H1 (cell line): ENCODE data around the gene PER2. TPM values are rescaled to one million over a fixed set of nuclear protein-coding genes. Genes with fewer than 3 reads are reported as not detected.

Experiments used
- CTCF ChIA-PET: fragments of 300-600 bp; sonication (Branson Sonifier 250); formaldehyde crosslinking; loops from one replicate; lab custom pipeline; 2021; ENCODE audit not compliant: partially characterized antibody; lab: Charles Lee
- POLR2A ChIA-PET: fragments of 300-600 bp; sonication (Branson Sonifier 250); formaldehyde crosslinking; loops from one replicate; lab custom pipeline; 2021; ENCODE audit warnings: inconsistent platforms; ENCODE audit not compliant: partially characterized antibody; lab: Charles Lee
- DNase-seq, 2 experiments: peaks; one replicate each; pipeline versions ENCODE4 v3.0.0 to v3.0.0-alpha.2; 2010 to 2022; ENCODE audit warnings: low spot score in 2 of 2, low read depth in 1 of 2, mixed read lengths in 1 of 2
- FAIRE-seq: peaks from 2 replicates; lab custom pipeline; 2011; peaks lifted over from hg19 to GRCh38; lab: Jason Lieb, UNC
- H2AFZ ChIP-seq: 2 replicates; pipeline ENCODE4 v1.8.1; 2012; ENCODE audit warnings: low read length, inconsistent platforms
- H2AK5ac ChIP-seq: 2 replicates; pipeline ENCODE4 v1.6.1; 2013; ENCODE audit warnings: low read depth, low read length
- H2BK120ac ChIP-seq: replicated peaks from 2 replicates; pipeline ENCODE3; 2013; ENCODE audit warnings: low read depth, low read length, inconsistent platforms
- H2BK12ac ChIP-seq: 2 replicates; pipeline ENCODE4 v1.6.1; 2013; ENCODE audit warnings: low read depth, low read length
- H2BK15ac ChIP-seq: 2 replicates; pipeline ENCODE4 v1.6.1; 2013; ENCODE audit warnings: low read length
- H2BK20ac ChIP-seq: 2 replicates; pipeline ENCODE4 v1.6.1; 2013; ENCODE audit warnings: low read length
- H2BK5ac ChIP-seq: 2 replicates; pipeline ENCODE4 v1.6.1; 2013; ENCODE audit warnings: low read depth, low read length
- H3K14ac ChIP-seq: 2 replicates; pipeline ENCODE4 v1.6.1; 2013; ENCODE audit warnings: inconsistent platforms; ENCODE audit not compliant: insufficient read length
- H3K18ac ChIP-seq: 2 replicates; pipeline ENCODE4 v1.6.1; 2013; ENCODE audit warnings: low read length; ENCODE audit errors: extremely low read depth
- H3K23ac ChIP-seq: 2 replicates; pipeline ENCODE4 v1.6.1; 2013; ENCODE audit warnings: inconsistent platforms; ENCODE audit not compliant: insufficient read length
- H3K23me2 ChIP-seq: 2 replicates; pipeline ENCODE4 v1.6.1; 2013; ENCODE audit warnings: low read depth, low read length
- H3K27ac ChIP-seq: 2 replicates; pipeline ENCODE4 v1.6.1; 2011; ENCODE audit warnings: low read depth, low read length, inconsistent platforms
- H3K27me3 ChIP-seq, 4 experiments: replicated peaks in 1 of 4; 1 replicate in 1 of 4; 2 replicates in 3 of 4; pipeline versions ENCODE4 v1.6.1 to v1.8.1; 2011 to 2013; ENCODE audit warnings: low read length in 3 of 4, mild to moderate bottlenecking in 3 of 4, inconsistent platforms in 2 of 4, mixed read lengths in 2 of 4, moderate library complexity in 1 of 4; ENCODE audit not compliant: control insufficient read depth in 3 of 4, insufficient read depth in 3 of 4; ENCODE audit errors: extremely low read depth in 1 of 4
- H3K36me3 ChIP-seq, 4 experiments: 2 replicates each; pipeline versions ENCODE4 v1.6.1 to v1.8.1; 2011 to 2013; ENCODE audit warnings: mild to moderate bottlenecking in 4 of 4, low read length in 3 of 4, moderate library complexity in 2 of 4, control low read depth in 1 of 4, inconsistent platforms in 1 of 4; ENCODE audit not compliant: insufficient read depth in 4 of 4, control insufficient read depth in 2 of 4
- H3K4ac ChIP-seq: replicated peaks from 2 replicates; pipeline ENCODE3; 2013; ENCODE audit warnings: low read length, low read depth, mixed read lengths, inconsistent platforms; ENCODE audit not compliant: insufficient read length
- H3K4me1 ChIP-seq, 4 experiments: replicated peaks in 1 of 4; 1 replicate in 1 of 4; 2 replicates in 3 of 4; pipeline versions ENCODE4 v1.6.1 to v1.8.1; 2011 to 2013; ENCODE audit warnings: low read length in 3 of 4, inconsistent platforms in 2 of 4, mixed read lengths in 1 of 4; ENCODE audit not compliant: insufficient read depth in 4 of 4, control insufficient read depth in 3 of 4
- H3K4me2 ChIP-seq, 2 experiments: 2 replicates each; pipeline versions ENCODE4 v1.6.1 to v1.8.1; 2011 to 2013; ENCODE audit warnings: low read depth in 2 of 2, low read length in 2 of 2, control low read depth in 1 of 2, inconsistent platforms in 1 of 2, mild to moderate bottlenecking in 1 of 2; ENCODE audit not compliant: insufficient read depth in 1 of 2
- H3K4me3 ChIP-seq, 4 experiments: fragments of 200-600, 300-600 bp in 1 of 4; sonication (generic), shearing (Covaris generic), sonication (Bioruptor Twin) in 1 of 4; 2 replicates each; pipeline versions ENCODE4 v1.5.1 to v1.8.1; 2011 to 2016; ENCODE audit warnings: low read length in 4 of 4, low read depth in 3 of 4, control low read depth in 2 of 4, inconsistent platforms in 2 of 4, mild to moderate bottlenecking in 2 of 4, mixed read lengths in 1 of 4, moderate library complexity in 1 of 4; ENCODE audit not compliant: insufficient read depth in 2 of 4; ENCODE audit errors: extremely low read depth in 1 of 4
- H3K56ac ChIP-seq: replicated peaks from 2 replicates; pipeline ENCODE3; 2013; ENCODE audit warnings: low read depth, mild to moderate bottlenecking, mixed read lengths, low read length, inconsistent platforms; ENCODE audit not compliant: insufficient read length
- H3K79me1 ChIP-seq: 2 replicates; pipeline ENCODE4 v1.6.1; 2013; ENCODE audit warnings: low read depth, low read length, control low read depth
- H3K79me2 ChIP-seq, 2 experiments: 2 replicates each; pipeline versions ENCODE4 v1.6.1 to v1.8.1; 2012 to 2013; ENCODE audit warnings: low read length in 2 of 2, mild to moderate bottlenecking in 2 of 2, inconsistent platforms in 1 of 2; ENCODE audit not compliant: insufficient read depth in 2 of 2, control insufficient read depth in 1 of 2
- H3K9ac ChIP-seq, 4 experiments: replicated peaks in 1 of 4; 1 replicate in 1 of 4; 2 replicates in 3 of 4; pipeline versions ENCODE4 v1.6.1 to v1.8.1; 2011 to 2013; ENCODE audit warnings: low read depth in 3 of 4, low read length in 3 of 4, control low read depth in 2 of 4, mild to moderate bottlenecking in 2 of 4, moderate library complexity in 2 of 4, inconsistent platforms in 1 of 4; ENCODE audit errors: extremely low read depth in 1 of 4
- H3K9me3 ChIP-seq, 2 experiments: 2 replicates each; pipeline versions ENCODE4 v1.6.1 to v1.8.1; 2012 to 2013; ENCODE audit warnings: mild to moderate bottlenecking in 2 of 2, moderate library complexity in 2 of 2, control low read depth in 1 of 2, inconsistent platforms in 1 of 2, low read depth in 1 of 2, low read length in 1 of 2, mixed read lengths in 1 of 2; ENCODE audit not compliant: insufficient read depth in 2 of 2
- H4K20me1 ChIP-seq, 2 experiments: replicated peaks in 1 of 2; 2 replicates each; pipeline versions ENCODE3 to v1.8.1; 2011 to 2013; ENCODE audit warnings: inconsistent platforms in 2 of 2, low read length in 2 of 2, mild to moderate bottlenecking in 1 of 2; ENCODE audit not compliant: insufficient read depth in 2 of 2, control insufficient read depth in 1 of 2
- H4K5ac ChIP-seq: 2 replicates; pipeline ENCODE4 v1.6.1; 2013; ENCODE audit warnings: low read length, low read depth, mixed read lengths, inconsistent platforms; ENCODE audit not compliant: insufficient read length
- H4K8ac ChIP-seq: 2 replicates; pipeline ENCODE4 v1.8.0; 2013; ENCODE audit warnings: mild to moderate bottlenecking, moderate library complexity, low read length, inconsistent platforms; ENCODE audit not compliant: insufficient read depth; ENCODE audit errors: extremely low read depth
- H4K91ac ChIP-seq: replicated peaks from 2 replicates; pipeline ENCODE3; 2013; ENCODE audit warnings: low read length, mixed read lengths, inconsistent platforms; ENCODE audit not compliant: insufficient read length
- EGR1 ChIP-seq: IDR thresholded peaks from 2 replicates; pipeline ENCODE4 v1.6.1; 2011; ENCODE audit warnings: low read depth, low read length, borderline replicate concordance
- FOSL1 ChIP-seq: IDR thresholded peaks from 2 replicates; pipeline ENCODE4 v1.6.1; 2011; ENCODE audit warnings: mild to moderate bottlenecking, low read depth, low read length, moderate library complexity; ENCODE audit not compliant: insufficient read depth
- GABPA ChIP-seq: IDR thresholded peaks from 2 replicates; pipeline ENCODE4 v1.6.1; 2011; ENCODE audit warnings: mild to moderate bottlenecking, low read length, moderate library complexity, borderline replicate concordance; ENCODE audit not compliant: insufficient read depth
- MAX ChIP-seq: IDR thresholded peaks from 2 replicates; pipeline ENCODE4 v1.6.1; 2012; ENCODE audit warnings: inconsistent platforms
- POLR2A ChIP-seq, 2 experiments: IDR thresholded peaks; 1 replicate in 1 of 2; 2 replicates in 1 of 2; pipeline ENCODE4 v1.6.1; 2011; ENCODE audit warnings: low read depth in 2 of 2, low read length in 2 of 2, mild to moderate bottlenecking in 2 of 2; ENCODE audit errors: control extremely low read depth in 1 of 2
- RXRA ChIP-seq: IDR thresholded peaks from 2 replicates; pipeline ENCODE4 v1.6.1; 2011; ENCODE audit warnings: low read depth, mild to moderate bottlenecking, low read length, moderate library complexity; ENCODE audit not compliant: insufficient read depth
- SAP30 ChIP-seq: fragments of 300-600 bp; sonication (generic); IDR thresholded peaks from 2 replicates; pipeline ENCODE4 v1.7.1; 2012; ENCODE audit warnings: low read length, moderate library complexity, mild to moderate bottlenecking, inconsistent platforms; ENCODE audit not compliant: insufficient read depth, insufficient replicate concordance
- SP4 ChIP-seq: IDR thresholded peaks from 2 replicates; pipeline ENCODE4 v1.6.1; 2012; ENCODE audit warnings: low read length, inconsistent platforms
- TCF12 ChIP-seq: IDR thresholded peaks from 2 replicates; pipeline ENCODE4 v1.6.1; 2011; ENCODE audit warnings: low read depth, mild to moderate bottlenecking, low read length
- YY1 ChIP-seq: IDR thresholded peaks from 2 replicates; pipeline ENCODE4 v1.6.1; 2011; ENCODE audit warnings: low read depth, mild to moderate bottlenecking, low read length
- ZNF274 ChIP-seq: IDR thresholded peaks from 2 replicates; pipeline ENCODE4 v1.7.0; 2012; ENCODE audit warnings: low read length, borderline replicate concordance; ENCODE audit errors: extremely low read depth
- WGBS, 2 experiments: shearing (Covaris generic) in 1 of 2; methylation state at CpG; one replicate each; pipeline versions ENCODE4 v1.1.6 to v1.1.7; 2013 to 2015; ENCODE audit warnings: low lambda C conversion rate in 2 of 2, mixed read lengths in 2 of 2, inconsistent platforms in 1 of 2, low coverage in 1 of 2, missing lambda C conversion rate in 1 of 2; ENCODE audit not compliant: insufficient replicate concordance in 2 of 2, insufficient coverage in 1 of 2, insufficient read length in 1 of 2; ENCODE audit errors: extremely low coverage in 1 of 2, missing lambda C conversion rate in 1 of 2; 5-methylcytosine and 5-hydroxymethylcytosine counted together
- polyA plus RNA-seq, 7 experiments: library from polyadenylated mRNA; depleted of rRNA in 3 of 7; stranded (reverse) in 5 of 7; unstranded in 2 of 7; fragments of >200 nt in 5 of 7; fragments of 200-250 nt in 2 of 7; gene quantifications; 1 replicate in 5 of 7; 2 replicates in 1 of 7; 4 replicates in 1 of 7; pipeline versions ENCODE4 v1.2.1 to v1.2.3, GENCODE V29; 2011 to 2013; ENCODE audit warnings: missing spikeins in 2 of 7, mixed read lengths in 2 of 7
- total RNA-seq: library from RNA; stranded (reverse); fragmentation: NEBNext Ultra II Directional; extraction: Animal tissue kit (Norgen Biotek cat#: 25700); gene quantifications from 2 replicates; pipeline ENCODE4 v1.2.1, GENCODE V29; 2021

PER2 gene
- total and polyA plus RNA-seq, 2 of the 8 experiments (the other 6 are each of a cell fraction or from before 2014, with no cell fraction given), result 0.91 to 5.5 TPM

DNA sequence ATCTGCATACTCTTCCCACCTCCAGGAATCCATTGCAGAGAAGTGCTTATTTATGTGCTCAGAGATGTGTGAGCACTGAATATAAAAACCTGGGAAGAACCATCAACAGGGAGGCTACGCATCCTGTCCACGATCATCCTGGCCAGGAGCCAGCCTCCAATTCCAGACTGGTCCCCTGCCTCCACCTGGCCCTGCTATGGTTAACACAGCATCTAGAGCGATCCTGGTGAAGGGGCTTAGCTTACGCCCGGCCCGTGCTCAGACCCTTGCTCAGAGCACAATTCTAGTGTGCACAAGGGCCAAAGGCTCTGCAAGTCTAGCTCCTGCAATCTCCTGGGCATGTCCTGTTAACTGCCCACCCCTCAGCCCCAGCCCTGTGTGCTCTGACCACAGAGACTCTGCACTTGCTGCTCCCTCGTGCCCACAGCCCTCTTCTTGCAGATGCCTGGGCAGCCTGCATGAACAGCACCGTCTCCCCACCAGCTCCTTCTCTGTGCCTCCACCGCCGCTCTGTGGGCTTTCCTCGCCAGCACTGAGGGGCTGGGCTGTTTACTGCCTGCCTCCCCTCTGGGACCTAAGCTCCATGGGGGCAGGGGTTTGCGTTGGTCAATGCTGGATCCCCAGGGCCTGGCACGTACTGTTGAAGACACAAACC lies 6.5 kb downstream of the PER2 start:
- Histone ChIP-seq H3K9ac (no peak overlapping the region), H3K4me1 (peaks cover 0 to 6% (median 0%) of the 10 kb centered on the region in 4 experiments; a peak in 3 of 7 replicates), H4K91ac (no peak overlapping the region), H3K79me1 (peaks cover 2% of the 10 kb centered on the region), H3K36me3 (no peaks in the 10 kb centered on the region), H2BK5ac (no peak overlapping the region), H2BK120ac (no peak overlapping the region), H2BK15ac (no peak overlapping the region), H2AK5ac (no peak overlapping the region), H3K9me3 (no peaks in the 10 kb centered on the region), H3K23ac (no peak overlapping the region), H2AFZ (no peak overlapping the region), H4K8ac (no peak overlapping the region), H3K4ac (no peak overlapping the region), H3K23me2 (no peaks in the 10 kb centered on the region), H3K4me2 (no peak overlapping the region), H2BK12ac (no peak overlapping the region), H4K20me1 (peaks cover 0 to 5% of the 10 kb centered on the region in 2 experiments), H3K18ac (no peak overlapping the region), H3K27me3 (no peaks in the 10 kb centered on the region), H3K14ac (no peak overlapping the region), H3K27ac (no peak overlapping the region), H3K4me3 (no peak overlapping the region), H3K79me2 (peaks cover 0 to 4% of the 10 kb centered on the region in 2 experiments; a peak in 1 of 4 replicates), H3K56ac (no peak overlapping the region), H2BK20ac (no peak overlapping the region), H4K5ac (no peak overlapping the region)
- ChIA-PET CTCF (interaction anchor here (0.5 to 18.9 kb wide), 6 partner anchors 8 to 33 kb away, joined by 3 to 298 read pairs (median 4); no protein-coding TSS in a partner anchor), POLR2A (no interaction called here)
- FAIRE-seq, result no peak
- no peak for DNase-seq
- 93% methylated on average over 13 of the region's 13 CpGs; no CpG with 5 or more reads in 1 of the 2 experiments for WGBS, 2 experiments
- TF ChIP-seq FOSL1 (no peak), MAX (no peak), SAP30 (no peak), POLR2A (IDR thresholded peaks at IDR 0.05; ENCODE audit: control extremely low read depth in 1 of 2, low read depth in 2 of 2, low read length in 2 of 2) (no peak), YY1 (no peak), SP4 (no peak), ZNF274 (no peak), RXRA (no peak), GABPA (no peak), TCF12 (no peak), EGR1 (no peak)
